Activated CD8-positive, alpha-beta T cell treated with anti-CD3 and anti-CD28 coated beads for 36 hours (primary cell): Measurements from ENCODE around the gene PIK3AP1. TPM values are rescaled to one million over a fixed set of nuclear protein-coding genes. Genes with fewer than 3 reads are reported as not detected.
A peak's percentile ranks its signal among the peaks of the same experiment; 100 is the strongest.

Experiments
- ATAC-seq: fragments of 200-7000 bp; cut with Tn5 transposase; one replicate; pipeline ENCODE4 v1.10.0; 2021; ENCODE audit warnings: mild to moderate bottlenecking, moderate library complexity
- CTCF ChIA-PET: fragments of 350-600 bp; sonication (Branson Sonifier 250); formaldehyde crosslinking; loops from one replicate; lab custom pipeline; 2021; ENCODE audit warnings: antibody characterized with exemption; lab: Charles Lee
- POLR2A ChIA-PET: fragments of 350-600 bp; sonication (Branson Sonifier 250); formaldehyde crosslinking; loops from one replicate; lab custom pipeline; 2021; ENCODE audit warnings: antibody characterized with exemption; lab: Charles Lee
- DNase-seq: peaks from one replicate; pipeline ENCODE4 v3.0.0-alpha.2; 2020
- H3K27ac Mint-ChIP-seq: one replicate; pipeline ENCODE4 v1.8.0; 2021; ENCODE audit warnings: mild to moderate bottlenecking, mixed read lengths
- H3K27me3 Mint-ChIP-seq: one replicate; pipeline ENCODE4 v1.8.0; 2021; ENCODE audit warnings: mixed read lengths
- H3K36me3 Mint-ChIP-seq: one replicate; pipeline ENCODE4 v1.8.0; 2021; ENCODE audit warnings: low read depth, mixed read lengths
- H3K4me1 Mint-ChIP-seq: one replicate; pipeline ENCODE4 v1.8.0; 2021; ENCODE audit warnings: low read depth, mixed read lengths
- H3K4me3 Mint-ChIP-seq: one replicate; pipeline ENCODE4 v1.8.0; 2021; ENCODE audit warnings: mild to moderate bottlenecking, moderate library complexity, mixed read lengths
- H3K9me3 Mint-ChIP-seq: one replicate; pipeline ENCODE4 v1.8.0; 2021; ENCODE audit warnings: mixed read lengths
- intact Hi-C: fragments of 100-400 bp; cut with micrococcal nuclease; formaldehyde crosslinking; loops from one replicate; pipeline ENCODE4 v1.10.0; 2022
- total RNA-seq, 2 experiments: library from RNA; stranded (reverse); gene quantifications; one replicate each; pipeline ENCODE4 v1.2.3, GENCODE V29; 2021
- TF ChIP-seq, protein P1 (sequence below): fragments of 200-600 bp; IDR thresholded peaks from one replicate; pipeline ENCODE4 v1.8.0; 2022; ENCODE audit warnings: antibody characterized with exemption, mild to moderate bottlenecking

The PIK3AP1 gene
- total RNA-seq, 2 experiments from 2014 or later = 4.1 to 4.7 TPM

DNA sequence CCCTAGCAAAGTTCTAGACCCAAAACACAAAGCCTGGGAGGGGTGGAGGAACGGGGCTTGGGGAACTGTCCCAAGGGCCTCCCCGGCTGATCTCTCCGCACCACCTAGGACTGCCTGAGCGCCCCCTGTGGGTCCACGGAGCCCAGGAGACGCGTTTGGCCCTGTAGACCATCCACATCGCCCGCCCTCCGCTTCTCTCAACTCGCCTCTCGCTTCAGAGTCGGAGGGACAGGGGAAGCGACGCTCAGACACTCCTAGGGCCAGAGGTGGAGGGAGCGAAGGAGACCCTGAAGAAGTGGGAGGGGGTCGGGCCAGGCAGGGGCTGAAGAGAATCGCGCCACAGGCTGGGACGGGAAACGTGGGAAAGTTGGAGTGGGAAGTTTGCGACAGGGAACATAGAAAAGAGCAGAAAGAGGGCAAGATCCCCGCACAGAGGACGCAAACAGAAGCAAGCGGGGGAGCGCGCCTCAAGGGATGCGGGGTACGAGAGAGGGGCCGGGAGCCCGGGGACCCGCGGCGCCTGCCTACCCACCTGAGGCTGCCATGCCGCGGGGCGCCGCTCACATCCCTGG, 378 bp downstream of the PIK3AP1 start:
- Mint-ChIP-seq H3K27ac (peak overlapping the region; percentile 80), H3K9me3 (no peaks in the 10 kb centered on the region), H3K4me3 (peak overlapping the region; percentile 81), H3K27me3 (no peaks in the 10 kb centered on the region), H3K36me3 (no peaks in the 10 kb centered on the region), H3K4me1 (peaks cover 24% of the 10 kb centered on the region)
- DNase-seq (peak; percentile 85), ATAC-seq (peak; percentile 81)
- intact Hi-C loops = loop anchor here (5.0 kb wide), 1 partner anchor 68 kb away; no protein-coding TSS in a partner anchor
- ChIA-PET POLR2A (interaction anchor here (1.2 kb wide), 1 partner anchor 79 kb away, joined by 3 read pairs; no protein-coding TSS in a partner anchor), CTCF (interaction anchor here (0.8 kb wide), 1 partner anchor 156 kb away, joined by 4 read pairs; no protein-coding TSS in a partner anchor)
- TF ChIP-seq, protein P1, sequence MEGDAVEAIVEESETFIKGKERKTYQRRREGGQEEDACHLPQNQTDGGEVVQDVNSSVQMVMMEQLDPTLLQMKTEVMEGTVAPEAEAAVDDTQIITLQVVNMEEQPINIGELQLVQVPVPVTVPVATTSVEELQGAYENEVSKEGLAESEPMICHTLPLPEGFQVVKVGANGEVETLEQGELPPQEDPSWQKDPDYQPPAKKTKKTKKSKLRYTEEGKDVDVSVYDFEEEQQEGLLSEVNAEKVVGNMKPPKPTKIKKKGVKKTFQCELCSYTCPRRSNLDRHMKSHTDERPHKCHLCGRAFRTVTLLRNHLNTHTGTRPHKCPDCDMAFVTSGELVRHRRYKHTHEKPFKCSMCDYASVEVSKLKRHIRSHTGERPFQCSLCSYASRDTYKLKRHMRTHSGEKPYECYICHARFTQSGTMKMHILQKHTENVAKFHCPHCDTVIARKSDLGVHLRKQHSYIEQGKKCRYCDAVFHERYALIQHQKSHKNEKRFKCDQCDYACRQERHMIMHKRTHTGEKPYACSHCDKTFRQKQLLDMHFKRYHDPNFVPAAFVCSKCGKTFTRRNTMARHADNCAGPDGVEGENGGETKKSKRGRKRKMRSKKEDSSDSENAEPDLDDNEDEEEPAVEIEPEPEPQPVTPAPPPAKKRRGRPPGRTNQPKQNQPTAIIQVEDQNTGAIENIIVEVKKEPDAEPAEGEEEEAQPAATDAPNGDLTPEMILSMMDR = peak; percentile 72

DNA sequence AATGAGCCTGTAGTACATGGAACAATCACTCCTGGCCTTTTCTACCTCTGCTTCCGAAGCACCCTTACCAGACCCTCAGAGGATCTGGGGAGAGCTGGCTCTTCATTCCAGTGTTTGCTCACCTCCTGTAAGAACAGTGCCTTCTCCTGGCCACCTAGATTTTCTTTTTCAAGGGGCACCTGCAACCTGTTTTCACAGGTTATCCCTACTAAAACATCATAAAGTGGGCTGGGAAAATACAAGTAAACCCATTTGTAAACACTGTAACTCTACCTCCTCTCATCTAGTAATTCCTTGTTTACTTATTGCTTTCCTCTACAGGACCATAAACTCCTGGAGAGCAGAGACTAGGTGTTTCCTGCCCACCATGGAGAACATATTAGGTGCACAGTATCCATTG, 1.1 kb downstream of the PIK3AP1 start:
- TF ChIP-seq, protein P1 = no peak
- CTCF ChIA-PET = interaction anchor here (0.8 to 0.9 kb wide), 2 partner anchors 27 to 34 kb away, joined by 3 to 4 read pairs; no protein-coding TSS in a partner anchor
- Mint-ChIP-seq H3K9me3 (no peaks in the 10 kb centered on the region), H3K27ac (peak overlapping the region; percentile 80), H3K36me3 (no peaks in the 10 kb centered on the region), H3K4me1 (peaks cover 25% of the 10 kb centered on the region), H3K27me3 (no peaks in the 10 kb centered on the region), H3K4me3 (peak overlapping the region; percentile 81)
- intact Hi-C loops = loop anchor here (5.0 kb wide), 1 partner anchor 67 kb away; no protein-coding TSS in a partner anchor
- ATAC-seq (no peak), DNase-seq (no peak)
- POLR2A ChIA-PET = no interaction called here

DNA sequence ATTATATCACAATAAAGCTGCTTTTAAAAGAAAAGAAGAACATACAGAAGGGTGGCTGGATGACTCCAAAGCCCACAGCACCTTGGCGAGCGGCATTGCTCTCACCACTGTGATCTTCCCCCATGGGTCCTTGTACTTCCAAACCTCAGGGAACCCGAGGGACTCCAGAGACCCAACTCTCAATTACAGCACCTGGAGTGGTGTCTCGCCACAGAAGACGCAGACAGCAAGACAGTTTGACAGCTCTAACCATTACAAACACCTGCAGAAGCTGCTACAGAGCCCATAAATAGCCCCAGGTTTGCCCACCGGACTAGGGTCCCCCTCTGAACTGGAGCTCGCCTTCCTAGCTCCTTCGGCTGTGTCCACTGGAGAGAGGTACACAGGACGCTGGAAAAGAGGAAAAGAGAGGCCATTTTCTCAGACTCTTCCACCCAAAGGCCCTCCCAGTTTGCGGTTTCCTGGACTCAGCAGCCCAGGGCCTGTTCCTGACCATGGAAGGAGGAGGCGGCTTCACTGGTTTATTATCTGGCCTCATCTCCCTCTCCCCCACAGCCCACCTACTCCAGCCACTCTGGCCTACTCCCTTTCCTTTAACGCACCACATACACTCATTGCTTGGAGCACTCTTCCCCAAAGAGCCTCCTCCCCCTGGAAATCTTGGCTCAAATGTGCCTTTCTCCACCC, 1.9 kb downstream of the PIK3AP1 start:
- ChIA-PET CTCF (interaction anchor here (0.8 to 1.4 kb wide), 5 partner anchors 26 to 75 kb away, joined by 3 to 4 read pairs (median 3); no protein-coding TSS in a partner anchor), POLR2A (interaction anchor here (0.6 to 0.9 kb wide), 3 partner anchors 14 to 115 kb away, joined by 3 read pairs; no protein-coding TSS in a partner anchor)
- Mint-ChIP-seq H3K4me1 (peaks cover 27% of the 10 kb centered on the region), H3K27ac (peak overlapping the region; percentile 17), H3K4me3 (peak overlapping the region; percentile 81), H3K27me3 (no peaks in the 10 kb centered on the region), H3K9me3 (no peaks in the 10 kb centered on the region), H3K36me3 (no peaks in the 10 kb centered on the region)
- no peak for DNase-seq
- TF ChIP-seq, protein P1 = no peak
- ATAC-seq = no peak
- intact Hi-C loops = loop anchor here (5.0 kb wide), 1 partner anchor 66 kb away; no protein-coding TSS in a partner anchor

DNA sequence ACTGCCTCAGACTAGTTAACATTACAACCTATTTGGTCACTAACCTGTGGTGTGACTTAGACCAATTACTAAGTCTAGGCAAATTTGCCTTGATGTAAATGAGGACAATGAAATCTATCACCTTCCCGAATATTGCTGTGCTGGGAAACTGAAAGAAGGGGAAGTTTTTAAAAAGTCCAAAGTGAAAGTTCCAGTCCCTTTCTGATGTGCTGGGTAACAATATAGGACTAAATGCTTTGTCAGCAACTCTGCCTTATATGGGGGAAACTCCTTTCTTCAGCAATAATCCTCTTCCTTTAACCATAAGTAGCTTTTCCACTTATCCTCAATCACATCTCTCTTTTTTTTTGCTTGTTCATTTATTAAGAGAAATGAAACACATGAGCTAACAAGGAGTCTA, 3.9 kb downstream of the PIK3AP1 start:
- H3K27ac Mint-ChIP-seq = no peak overlapping the region
- ChIA-PET POLR2A (no interaction called here), CTCF (interaction anchor here (2.3 kb wide), 1 partner anchor 75 kb away, joined by 7 read pairs; no protein-coding TSS in a partner anchor)
- H3K36me3 Mint-ChIP-seq = no peaks in the 10 kb centered on the region
- peaks cover 24% of the 10 kb centered on the region for H3K4me1 Mint-ChIP-seq
- no peak overlapping the region for H3K4me3 Mint-ChIP-seq
- intact Hi-C loops = loop anchor here (5.0 kb wide), 1 partner anchor 64 kb away; no protein-coding TSS in a partner anchor
- TF ChIP-seq, protein P1 = no peak
- DNase-seq = no peak
- no peak for ATAC-seq
- no peaks in the 10 kb centered on the region for H3K9me3 Mint-ChIP-seq
- no peaks in the 10 kb centered on the region for H3K27me3 Mint-ChIP-seq
